Measurements from ENCODE around the gene DCC. TPM values are rescaled to one million over a fixed set of nuclear protein-coding genes. Genes with fewer than 3 reads are reported as not detected.

The DCC gene
- total and polyA plus RNA-seq, 2 experiments from 2014 or later: 0.27 to 0.38 TPM

DNA sequence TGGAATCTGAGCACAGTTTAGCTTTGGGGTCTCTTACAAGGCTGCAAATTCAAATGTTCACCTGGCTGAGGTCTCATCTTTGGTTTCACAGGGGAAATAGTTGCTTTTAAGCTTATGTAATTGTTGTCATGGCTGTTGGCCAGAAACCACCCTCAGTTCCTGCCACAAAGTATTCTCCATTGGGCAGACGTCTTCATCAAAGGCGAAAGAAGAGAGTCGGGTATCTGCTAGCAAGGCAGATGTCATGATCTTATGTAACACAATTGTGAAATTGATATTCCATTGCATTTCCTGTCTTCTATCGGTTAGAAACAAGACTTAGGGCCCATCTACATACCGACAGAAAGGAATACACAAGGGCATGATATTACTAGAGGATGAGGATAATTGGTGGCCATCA, 1068.3 kb downstream of the DCC start:
- Histone ChIP-seq H3K4me3 (no peak overlapping the region), H3K4me1 (ENCODE audit: low read depth) (no peaks in the 10 kb centered on the region), H3K27ac (no peak overlapping the region), H3K27me3 (no peaks in the 10 kb centered on the region), H3K9me3 (ENCODE audit: low read depth) (no peaks in the 10 kb centered on the region), H3K36me3 (no peaks in the 10 kb centered on the region)
- TF ChIP-seq, protein P1, sequence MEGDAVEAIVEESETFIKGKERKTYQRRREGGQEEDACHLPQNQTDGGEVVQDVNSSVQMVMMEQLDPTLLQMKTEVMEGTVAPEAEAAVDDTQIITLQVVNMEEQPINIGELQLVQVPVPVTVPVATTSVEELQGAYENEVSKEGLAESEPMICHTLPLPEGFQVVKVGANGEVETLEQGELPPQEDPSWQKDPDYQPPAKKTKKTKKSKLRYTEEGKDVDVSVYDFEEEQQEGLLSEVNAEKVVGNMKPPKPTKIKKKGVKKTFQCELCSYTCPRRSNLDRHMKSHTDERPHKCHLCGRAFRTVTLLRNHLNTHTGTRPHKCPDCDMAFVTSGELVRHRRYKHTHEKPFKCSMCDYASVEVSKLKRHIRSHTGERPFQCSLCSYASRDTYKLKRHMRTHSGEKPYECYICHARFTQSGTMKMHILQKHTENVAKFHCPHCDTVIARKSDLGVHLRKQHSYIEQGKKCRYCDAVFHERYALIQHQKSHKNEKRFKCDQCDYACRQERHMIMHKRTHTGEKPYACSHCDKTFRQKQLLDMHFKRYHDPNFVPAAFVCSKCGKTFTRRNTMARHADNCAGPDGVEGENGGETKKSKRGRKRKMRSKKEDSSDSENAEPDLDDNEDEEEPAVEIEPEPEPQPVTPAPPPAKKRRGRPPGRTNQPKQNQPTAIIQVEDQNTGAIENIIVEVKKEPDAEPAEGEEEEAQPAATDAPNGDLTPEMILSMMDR (IDR thresholded peaks at IDR 0.05; ENCODE audit: low read depth, low read length): no peak
- no peak for DNase-seq (ENCODE audit: low read depth in 1 of 2, low spot score in 1 of 2)

DNA sequence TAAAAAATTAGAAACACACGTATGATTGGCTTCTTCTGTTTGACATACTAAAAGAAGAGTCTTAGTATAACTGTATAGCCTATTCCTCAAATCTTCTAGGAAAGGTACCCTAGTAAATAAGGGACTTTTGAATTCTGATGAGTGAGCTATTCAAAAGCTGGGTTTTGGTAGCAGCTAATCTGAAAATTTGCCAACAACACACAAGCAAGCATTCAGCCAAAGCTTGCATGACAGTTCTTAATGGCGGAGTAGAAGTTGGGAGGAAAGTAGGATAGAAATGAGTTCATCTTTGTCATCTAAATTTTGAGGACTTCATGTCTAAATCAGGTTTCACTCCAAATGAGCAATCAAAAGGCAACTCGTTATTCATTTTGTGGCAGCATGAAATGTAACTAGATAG, 1071.5 kb downstream of the DCC start:
- TF ChIP-seq, protein P1 (IDR thresholded peaks at IDR 0.05; ENCODE audit: low read depth, low read length): no peak
- Histone ChIP-seq H3K4me3 (no peak overlapping the region), H3K27me3 (no peaks in the 10 kb centered on the region), H3K36me3 (no peaks in the 10 kb centered on the region), H3K27ac (no peak overlapping the region), H3K4me1 (ENCODE audit: low read depth) (no peaks in the 10 kb centered on the region), H3K9me3 (ENCODE audit: low read depth) (no peaks in the 10 kb centered on the region)
- no peak for DNase-seq (ENCODE audit: low read depth in 1 of 2, low spot score in 1 of 2)

DNA sequence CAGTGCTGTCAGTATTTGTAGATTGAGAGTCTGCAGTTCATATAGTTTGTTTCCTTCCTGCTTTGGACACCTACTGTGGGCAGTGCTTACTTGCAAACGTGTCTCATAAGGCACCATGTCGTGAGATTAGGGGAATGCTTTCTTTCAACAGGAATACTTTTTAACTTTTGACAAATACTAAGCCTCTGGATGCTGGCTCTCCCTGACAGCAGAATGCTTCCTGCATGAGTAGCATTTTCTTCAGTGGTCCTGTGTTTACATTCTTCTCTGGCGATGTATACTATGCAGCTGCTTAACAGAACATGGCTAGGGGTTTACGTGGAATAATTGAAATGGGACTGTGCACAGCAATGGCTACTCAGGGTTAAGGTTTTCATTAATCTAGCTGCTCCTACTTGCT, 1077.0 kb downstream of the DCC start:
- Histone ChIP-seq H3K27me3 (no peaks in the 10 kb centered on the region), H3K27ac (no peak overlapping the region), H3K9me3 (ENCODE audit: low read depth) (no peaks in the 10 kb centered on the region), H3K4me3 (no peak overlapping the region), H3K36me3 (no peaks in the 10 kb centered on the region), H3K4me1 (ENCODE audit: low read depth) (no peaks in the 10 kb centered on the region)
- DNase-seq (ENCODE audit: low read depth in 1 of 2, low spot score in 1 of 2): no peak
- TF ChIP-seq, protein P1 (IDR thresholded peaks at IDR 0.05; ENCODE audit: low read depth, low read length): no peak

DNA sequence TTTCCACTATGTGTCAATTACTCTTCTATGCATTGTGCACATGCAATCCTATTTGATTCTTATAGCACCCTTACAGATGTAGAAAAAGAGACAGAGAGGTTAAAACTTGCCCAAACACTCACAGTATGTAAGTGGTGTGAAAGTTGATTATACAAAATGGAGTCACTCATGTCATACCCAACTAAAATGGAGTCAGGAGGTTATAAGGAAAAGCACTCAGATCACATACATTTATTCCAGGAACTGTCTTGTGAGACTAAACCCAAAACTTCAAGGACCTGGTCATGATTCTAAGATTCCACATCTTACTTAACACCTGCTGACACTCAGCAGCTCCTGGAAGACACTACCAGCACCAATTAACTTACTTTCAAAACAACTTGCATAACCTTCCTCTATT, 1081.9 kb downstream of the DCC start:
- no peaks in the 10 kb centered on the region for H3K9me3 ChIP-seq (ENCODE audit: low read depth)
- H3K27ac ChIP-seq: no peak overlapping the region
- no peaks in the 10 kb centered on the region for H3K4me1 ChIP-seq (ENCODE audit: low read depth)
- H3K27me3 ChIP-seq: no peaks in the 10 kb centered on the region
- no peak for DNase-seq (ENCODE audit: low read depth in 1 of 2, low spot score in 1 of 2)
- no peaks in the 10 kb centered on the region for H3K36me3 ChIP-seq
- H3K4me3 ChIP-seq: no peak overlapping the region
- TF ChIP-seq, protein P1 (IDR thresholded peaks at IDR 0.05; ENCODE audit: low read depth, low read length): no peak

DNA sequence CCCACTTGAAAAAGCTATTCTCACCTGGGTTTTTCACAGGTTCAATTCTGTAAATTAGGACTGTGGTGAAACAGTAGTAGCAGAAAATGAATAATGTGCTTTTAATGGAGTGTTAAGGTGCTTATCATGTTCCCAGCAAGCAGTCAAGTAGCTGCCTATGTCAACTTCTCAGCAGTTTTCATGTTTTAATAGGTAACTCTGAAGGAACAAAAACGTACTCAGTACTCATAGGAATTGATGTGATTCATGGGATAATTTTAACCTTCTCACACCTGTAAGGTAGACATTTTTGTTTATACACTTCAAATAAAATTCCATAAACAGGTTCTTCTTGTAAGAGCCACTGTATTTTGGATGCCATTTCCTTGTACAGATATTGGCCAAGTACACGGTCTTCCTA, 1082.9 kb downstream of the DCC start:
- Histone ChIP-seq H3K4me1 (ENCODE audit: low read depth) (no peaks in the 10 kb centered on the region), H3K27me3 (no peaks in the 10 kb centered on the region), H3K36me3 (no peaks in the 10 kb centered on the region), H3K9me3 (ENCODE audit: low read depth) (no peaks in the 10 kb centered on the region), H3K4me3 (no peak overlapping the region), H3K27ac (no peak overlapping the region)
- no peak for DNase-seq (ENCODE audit: low read depth in 1 of 2, low spot score in 1 of 2)
- TF ChIP-seq, protein P1 (IDR thresholded peaks at IDR 0.05; ENCODE audit: low read depth, low read length): no peak

DNA sequence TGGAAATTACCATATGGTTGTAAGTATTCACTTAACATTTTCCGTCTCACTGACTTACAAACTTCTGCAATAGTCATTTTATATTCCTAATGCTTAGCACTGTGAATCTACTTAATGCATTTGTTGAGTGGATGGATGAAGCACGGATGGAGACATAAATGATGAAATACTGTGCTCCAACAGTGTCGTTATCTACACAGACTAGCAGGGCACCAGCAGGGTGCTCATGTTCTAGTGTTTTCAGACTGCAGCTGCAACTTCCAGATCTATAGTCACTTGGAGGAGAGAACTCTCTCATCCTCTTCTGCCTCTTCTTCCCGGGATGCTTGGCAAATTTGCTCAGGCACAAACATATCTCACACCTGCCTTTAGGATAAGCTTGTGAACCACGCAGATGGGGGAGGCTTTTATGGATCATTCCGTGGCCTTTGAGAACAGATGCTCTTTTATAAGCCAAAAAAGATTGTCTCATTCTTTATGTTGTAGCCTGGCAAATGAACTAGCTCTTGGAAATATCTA, 1086.7 kb downstream of the DCC start:
- Histone ChIP-seq H3K27me3 (no peaks in the 10 kb centered on the region), H3K9me3 (ENCODE audit: low read depth) (no peaks in the 10 kb centered on the region), H3K27ac (no peak overlapping the region), H3K4me3 (no peak overlapping the region), H3K36me3 (no peaks in the 10 kb centered on the region), H3K4me1 (ENCODE audit: low read depth) (no peaks in the 10 kb centered on the region)
- TF ChIP-seq, protein P1 (IDR thresholded peaks at IDR 0.05; ENCODE audit: low read depth, low read length): no peak
- DNase-seq (ENCODE audit: low read depth in 1 of 2, low spot score in 1 of 2): peak in 1 of 2 donors; percentile 6
